HepG2 (cell line): ENCODE measurements around the gene TEX13D. TPM values are rescaled to one million over a fixed set of nuclear protein-coding genes. Genes with fewer than 3 reads are reported as not detected.

Experiments used
- MAF1 ChIP-seq: sonication (generic); formaldehyde crosslinking; IDR thresholded peaks from 2 replicates; pipeline ENCODE4 v1.5.0; 2020; ENCODE audit warnings: missing genetic modification reagents, borderline replicate concordance
- NAIF1 ChIP-seq: sonication (generic); formaldehyde crosslinking; IDR thresholded peaks from 2 replicates; pipeline ENCODE4 v1.5.0; 2020; ENCODE audit warnings: mild to moderate bottlenecking, missing genetic modification reagents, borderline replicate concordance
- ZNF205 ChIP-seq: IDR thresholded peaks from 2 replicates; pipeline ENCODE4 v1.6.1; 2018; ENCODE audit warnings: missing biosample characterization, missing genetic modification reagents
- ZNF282 ChIP-seq: fragments of 450-650 bp; IDR thresholded peaks from 2 replicates; pipeline ENCODE4 v1.6.1; 2018; ENCODE audit not compliant: partially characterized antibody
- polyA plus RNA-seq, 8 experiments: library from polyadenylated mRNA; depleted of rRNA in 3 of 8; stranded (reverse) in 7 of 8; unstranded in 1 of 8; fragments of >200 nt; fragmentation: Illumina TruSeq in 4 of 8; extraction: Trizol in 4 of 8; gene quantifications; 2 replicates each; pipeline versions ENCODE4 v1.2.1 to v1.2.3, GENCODE V29; 2011 to 2016; ENCODE audit warnings: low read depth in 4 of 8, missing spikeins in 1 of 8, mixed read lengths in 1 of 8; ENCODE audit not compliant: insufficient read depth in 1 of 8
- small RNA-seq, 3 experiments: library from RNA; depleted of rRNA; stranded (forward); fragments of <200 nt; gene quantifications; one replicate each; pipeline ENCODE3, GENCODE V24; 2012; ENCODE audit warnings: low read depth in 2 of 3, low replicate concordance in 1 of 3; ENCODE audit not compliant: insufficient read length in 3 of 3, insufficient read depth in 2 of 3
- total RNA-seq, 5 experiments: library from RNA; depleted of rRNA; stranded (reverse); fragments of >200 nt; fragmentation: Illumina TruSeq; extraction: Trizol; gene quantifications; 2 replicates each; pipeline ENCODE4 v1.2.3, GENCODE V29; 2016; ENCODE audit warnings: low read depth in 1 of 5
- TF ChIP-seq, protein P1 (sequence below), 2 experiments: fragments of 450-650 bp in 1 of 2; sonication (generic) in 1 of 2; formaldehyde crosslinking in 1 of 2; IDR thresholded peaks; 2 replicates each; pipeline versions ENCODE4 v1.6.1 to v1.8.0; 2016 to 2022; ENCODE audit warnings: antibody characterized with exemption in 1 of 2, mild to moderate bottlenecking in 1 of 2, missing genetic modification reagents in 1 of 2
- TF ChIP-seq, protein P2 (sequence below): sonication (generic); formaldehyde crosslinking; IDR thresholded peaks from 2 replicates; pipeline ENCODE4 v1.4.0; 2020; ENCODE audit warnings: mild to moderate bottlenecking, missing genetic modification reagents

Gene TEX13D
- total and polyA plus RNA-seq, 2 of the 13 experiments (the other 11 are each of a cell fraction or from before 2014, with no cell fraction given) = not detected

DNA sequence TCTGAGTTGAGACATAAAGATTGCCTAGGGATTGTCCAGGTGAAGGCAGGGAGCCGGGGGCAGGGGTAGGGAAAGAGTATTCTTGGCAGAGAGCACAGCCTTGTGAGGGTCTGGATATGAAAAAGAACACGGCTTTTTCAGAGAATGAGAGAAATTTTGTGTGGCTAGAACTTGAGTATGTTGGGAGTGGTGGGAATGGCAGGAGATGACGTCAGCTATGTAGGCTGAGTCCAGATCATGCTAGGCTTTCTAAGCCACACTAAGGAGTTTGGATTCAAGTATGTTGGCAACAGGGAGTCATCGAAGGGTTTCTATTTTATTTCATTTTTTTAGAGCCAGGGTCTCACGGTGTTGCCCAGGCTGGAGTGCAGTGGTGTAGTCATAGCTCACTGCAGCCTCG lies 53.9 kb downstream of the TEX13D start (continued):
- TF ChIP-seq, protein P1, sequence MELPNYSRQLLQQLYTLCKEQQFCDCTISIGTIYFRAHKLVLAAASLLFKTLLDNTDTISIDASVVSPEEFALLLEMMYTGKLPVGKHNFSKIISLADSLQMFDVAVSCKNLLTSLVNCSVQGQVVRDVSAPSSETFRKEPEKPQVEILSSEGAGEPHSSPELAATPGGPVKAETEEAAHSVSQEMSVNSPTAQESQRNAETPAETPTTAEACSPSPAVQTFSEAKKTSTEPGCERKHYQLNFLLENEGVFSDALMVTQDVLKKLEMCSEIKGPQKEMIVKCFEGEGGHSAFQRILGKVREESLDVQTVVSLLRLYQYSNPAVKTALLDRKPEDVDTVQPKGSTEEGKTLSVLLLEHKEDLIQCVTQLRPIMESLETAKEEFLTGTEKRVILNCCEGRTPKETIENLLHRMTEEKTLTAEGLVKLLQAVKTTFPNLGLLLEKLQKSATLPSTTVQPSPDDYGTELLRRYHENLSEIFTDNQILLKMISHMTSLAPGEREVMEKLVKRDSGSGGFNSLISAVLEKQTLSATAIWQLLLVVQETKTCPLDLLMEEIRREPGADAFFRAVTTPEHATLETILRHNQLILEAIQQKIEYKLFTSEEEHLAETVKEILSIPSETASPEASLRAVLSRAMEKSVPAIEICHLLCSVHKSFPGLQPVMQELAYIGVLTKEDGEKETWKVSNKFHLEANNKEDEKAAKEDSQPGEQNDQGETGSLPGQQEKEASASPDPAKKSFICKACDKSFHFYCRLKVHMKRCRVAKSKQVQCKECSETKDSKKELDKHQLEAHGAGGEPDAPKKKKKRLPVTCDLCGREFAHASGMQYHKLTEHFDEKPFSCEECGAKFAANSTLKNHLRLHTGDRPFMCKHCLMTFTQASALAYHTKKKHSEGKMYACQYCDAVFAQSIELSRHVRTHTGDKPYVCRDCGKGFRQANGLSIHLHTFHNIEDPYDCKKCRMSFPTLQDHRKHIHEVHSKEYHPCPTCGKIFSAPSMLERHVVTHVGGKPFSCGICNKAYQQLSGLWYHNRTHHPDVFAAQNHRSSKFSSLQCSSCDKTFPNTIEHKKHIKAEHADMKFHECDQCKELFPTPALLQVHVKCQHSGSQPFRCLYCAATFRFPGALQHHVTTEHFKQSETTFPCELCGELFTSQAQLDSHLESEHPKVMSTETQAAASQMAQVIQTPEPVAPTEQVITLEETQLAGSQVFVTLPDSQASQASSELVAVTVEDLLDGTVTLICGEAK (IDR thresholded peaks at IDR 0.05) = no peak
- TF ChIP-seq, protein P1 (CRISPR knock-in tag; IDR thresholded peaks at IDR 0.05) = no peak
- no peak for TF ChIP-seq ZNF282
- TF ChIP-seq, protein P2, sequence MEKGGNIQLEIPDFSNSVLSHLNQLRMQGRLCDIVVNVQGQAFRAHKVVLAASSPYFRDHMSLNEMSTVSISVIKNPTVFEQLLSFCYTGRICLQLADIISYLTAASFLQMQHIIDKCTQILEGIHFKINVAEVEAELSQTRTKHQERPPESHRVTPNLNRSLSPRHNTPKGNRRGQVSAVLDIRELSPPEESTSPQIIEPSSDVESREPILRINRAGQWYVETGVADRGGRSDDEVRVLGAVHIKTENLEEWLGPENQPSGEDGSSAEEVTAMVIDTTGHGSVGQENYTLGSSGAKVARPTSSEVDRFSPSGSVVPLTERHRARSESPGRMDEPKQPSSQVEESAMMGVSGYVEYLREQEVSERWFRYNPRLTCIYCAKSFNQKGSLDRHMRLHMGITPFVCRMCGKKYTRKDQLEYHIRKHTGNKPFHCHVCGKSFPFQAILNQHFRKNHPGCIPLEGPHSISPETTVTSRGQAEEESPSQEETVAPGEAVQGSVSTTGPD (CRISPR knock-in tag) = no peak
- no peak for TF ChIP-seq NAIF1
- TF ChIP-seq ZNF205 (CRISPR knock-in tag) = no peak
- no peak for TF ChIP-seq MAF1 (CRISPR knock-in tag)
- TF ChIP-seq, all 625 proteins: peak for 2

Small RNA genes within 50 kb of the gene (small RNA-seq; reads per million reads assigned to genes)
- gene AL022718.1 = 0 reads per million in 3 experiments

Other genes with a start within 250 kb of the TEX13D start
- not detected in 2 replicates for gene SH2D1A, start 13.9 kb downstream of the TEX13D start, total RNA-seq (2016; rRNA removed; fragmentation: Illumina TruSeq; extraction: Trizol)
- gene SH2D1A, start 13.9 kb downstream of the TEX13D start, polyA plus RNA-seq (2011; rRNA removed) = not detected in 2 replicates